ENCODE results near the gene PTPN6. TPM values are rescaled to one million over a fixed set of nuclear protein-coding genes. Genes with fewer than 3 reads are reported as not detected.

Gene PTPN6
- total and polyA plus RNA-seq, 9 donors: 4.6 to 25.3 (median 9.8) TPM

- no peaks in the 10 kb centered on the region for H3K36me3 ChIP-seq
- no peak for DNase-seq
- intact Hi-C loops (cut with DNase I): no loop called here
- H3K9me3 ChIP-seq: no peaks in the 10 kb centered on the region
- H3K4me3 ChIP-seq: no peak overlapping the region
- H3K4me1 ChIP-seq (ENCODE audit: insufficient read depth): no peaks in the 10 kb centered on the region
- H3K27ac ChIP-seq: no peak overlapping the region
- TF ChIP-seq CTCF (IDR thresholded peaks at IDR 0.05) (no peak), POLR2A (IDR thresholded peaks at IDR 0.05) (no peak), EP300 (IDR thresholded peaks at IDR 0.05) (no peak)
- H3K27me3 ChIP-seq: no peaks in the 10 kb centered on the region
These were observed 47.7 kb downstream of the PTPN6 start for GRCh38 chr12:6998715-6999451.

GRCh38 chr12:7001921-7002591, 50.9 kb downstream of the PTPN6 start:
- Histone ChIP-seq H3K9me3 (no peaks in the 10 kb centered on the region), H3K27ac (no peak overlapping the region), H3K27me3 (no peaks in the 10 kb centered on the region), H3K4me1 (ENCODE audit: insufficient read depth) (no peaks in the 10 kb centered on the region), H3K4me3 (no peak overlapping the region), H3K36me3 (no peaks in the 10 kb centered on the region)
- no peak for TF ChIP-seq CTCF (IDR thresholded peaks at IDR 0.05)
- TF ChIP-seq POLR2A (IDR thresholded peaks at IDR 0.05): no peak
- TF ChIP-seq EP300 (IDR thresholded peaks at IDR 0.05): no peak
- WGBS, 3 donors: 71 to 79% (median 71%) methylated on average over 7 of the region's 7 CpGs
- intact Hi-C loops (cut with DNase I): no loop called here
- no peak for DNase-seq

- 70 to 73% (median 73%) methylated on average over 2 of the region's 2 CpGs for WGBS, 3 donors
- Histone ChIP-seq H3K27me3 (no peaks in the 10 kb centered on the region), H3K4me1 (ENCODE audit: insufficient read depth) (no peaks in the 10 kb centered on the region), H3K27ac (no peak overlapping the region), H3K4me3 (no peak overlapping the region), H3K9me3 (no peaks in the 10 kb centered on the region), H3K36me3 (no peaks in the 10 kb centered on the region)
- TF ChIP-seq POLR2A (IDR thresholded peaks at IDR 0.05) (no peak), EP300 (IDR thresholded peaks at IDR 0.05) (no peak), CTCF (IDR thresholded peaks at IDR 0.05) (no peak)
- no peak for DNase-seq
- intact Hi-C loops (cut with DNase I): no loop called here
These were observed 53.2 kb downstream of the PTPN6 start for GRCh38 chr12:7004287-7004803.

GRCh38 chr12:7004840-7005239, 53.7 kb downstream of the PTPN6 start:
- TF ChIP-seq POLR2A (IDR thresholded peaks at IDR 0.05): no peak
- no peak for TF ChIP-seq EP300 (IDR thresholded peaks at IDR 0.05)
- no peak for TF ChIP-seq CTCF (IDR thresholded peaks at IDR 0.05)
- Histone ChIP-seq H3K27me3 (no peaks in the 10 kb centered on the region), H3K4me1 (ENCODE audit: insufficient read depth) (no peaks in the 10 kb centered on the region), H3K27ac (no peak overlapping the region), H3K4me3 (no peak overlapping the region), H3K36me3 (no peaks in the 10 kb centered on the region), H3K9me3 (no peaks in the 10 kb centered on the region)
- intact Hi-C loops (cut with DNase I): no loop called here
- WGBS, 3 donors: 89 to 94% (median 91%) methylated on average over 2 of the region's 2 CpGs
- DNase-seq: no peak
